GM12878 (cell line): Measurements from ENCODE around the gene ADGRD2. TPM values are rescaled to one million over a fixed set of nuclear protein-coding genes. Genes with fewer than 3 reads are reported as not detected.

Experiments
- polyA plus RNA-seq, 11 experiments: library from polyadenylated mRNA; depleted of rRNA in 4 of 11; unstranded in 6 of 11; stranded (reverse) in 5 of 11; fragments of >200 nt; fragmentation: Nextera tagmentation in 4 of 11; fragmentation: Illumina TruSeq in 1 of 11; extraction: Ambion mirVana in 4 of 11; extraction: Trizol in 1 of 11; gene quantifications; 1 replicate in 1 of 11; 2 replicates in 10 of 11; pipeline versions ENCODE4 v1.2.1 to v1.2.3, GENCODE V29; 2011 to 2016; ENCODE audit warnings: inconsistent platforms in 2 of 11, missing spikeins in 2 of 11, low read depth in 1 of 11
- total RNA-seq, 4 experiments: library from RNA; depleted of rRNA in 3 of 4; stranded (reverse); fragments of >200 nt in 3 of 4; fragmentation: Illumina TruSeq in 1 of 4; extraction: Trizol in 1 of 4; gene quantifications; 2 replicates each; pipeline versions ENCODE4 v1.2.1 to v1.2.3, GENCODE V29; 2013 to 2021

The ADGRD2 gene
- total and polyA plus RNA-seq, 10 of the 15 experiments (the other 5 are each of a cell fraction or from before 2014, with no cell fraction given): not detected

Other genes with a start within 250 kb of the ADGRD2 start
- 50.0 and 58.0 TPM in 2 replicates for gene NEK6, start 192.5 kb upstream of the ADGRD2 start, total RNA-seq (2014; rRNA removed)
- gene NEK6, start 192.5 kb upstream of the ADGRD2 start, total RNA-seq (2014; rRNA removed; fragmentation: Illumina TruSeq; extraction: Trizol): 51.8 and 53.8 TPM in 2 replicates
- 136 and 142 TPM in 2 replicates for gene NEK6, start 192.5 kb upstream of the ADGRD2 start, total RNA-seq (2021)
- 131 and 161 TPM in 2 replicates for gene NEK6, start 192.5 kb upstream of the ADGRD2 start, polyA plus RNA-seq (2011; rRNA removed)
- gene NEK6, start 192.5 kb upstream of the ADGRD2 start, polyA plus RNA-seq (2014; fragmentation: Illumina TruSeq; extraction: Trizol): 68.6 and 87.1 TPM in 2 replicates
- 10 to 100 TPM; 31.3 to 33.2 TPM for gene NEK6, start 192.5 kb upstream of the ADGRD2 start, polyA plus RNA-seq (2014; fragmentation: Nextera tagmentation; extraction: Ambion mirVana)
- 91.3 and 96.0 TPM in 2 replicates for gene NEK6, start 192.5 kb upstream of the ADGRD2 start, polyA plus RNA-seq (2014; rRNA removed)
- 100 to 1,000 TPM in 1 of 2 experiments, 10 to 100 TPM in 1; 97.0 to 104 TPM for gene NEK6, start 192.5 kb upstream of the ADGRD2 start, polyA plus RNA-seq (2016; fragmentation: Nextera tagmentation; extraction: Ambion mirVana)
- gene PSMB7, start 35.0 kb upstream of the ADGRD2 start, total RNA-seq (2014; rRNA removed): 201 and 216 TPM in 2 replicates
- 199 and 206 TPM in 2 replicates for gene PSMB7, start 35.0 kb upstream of the ADGRD2 start, total RNA-seq (2014; rRNA removed; fragmentation: Illumina TruSeq; extraction: Trizol)
- 172 and 174 TPM in 2 replicates for gene PSMB7, start 35.0 kb upstream of the ADGRD2 start, total RNA-seq (2021)
- gene PSMB7, start 35.0 kb upstream of the ADGRD2 start, polyA plus RNA-seq (2011; rRNA removed): 305 and 346 TPM in 2 replicates
- gene PSMB7, start 35.0 kb upstream of the ADGRD2 start, polyA plus RNA-seq (2014; fragmentation: Illumina TruSeq; extraction: Trizol): 215 and 249 TPM in 2 replicates
- gene PSMB7, start 35.0 kb upstream of the ADGRD2 start, polyA plus RNA-seq (2014; fragmentation: Nextera tagmentation; extraction: Ambion mirVana): 100 to 1,000 TPM; 441 to 564 TPM
- 230 and 233 TPM in 2 replicates for gene PSMB7, start 35.0 kb upstream of the ADGRD2 start, polyA plus RNA-seq (2014; rRNA removed)
- 100 to 1,000 TPM; 303 to 315 TPM for gene PSMB7, start 35.0 kb upstream of the ADGRD2 start, polyA plus RNA-seq (2016; fragmentation: Nextera tagmentation; extraction: Ambion mirVana)
- 0.06 and 0.11 TPM in 2 replicates for gene NR5A1, start 56.9 kb downstream of the ADGRD2 start, total RNA-seq (2014; rRNA removed)
- 0.09 TPM in 1 of 2 replicates, not detected in the other for gene NR5A1, start 56.9 kb downstream of the ADGRD2 start, total RNA-seq (2014; rRNA removed; fragmentation: Illumina TruSeq; extraction: Trizol)
- gene NR5A1, start 56.9 kb downstream of the ADGRD2 start, total RNA-seq (2021): 0.18 and 0.27 TPM in 2 replicates
- 0.17 and 0.24 TPM in 2 replicates for gene NR5A1, start 56.9 kb downstream of the ADGRD2 start, polyA plus RNA-seq (2011; rRNA removed)
- gene NR5A1, start 56.9 kb downstream of the ADGRD2 start, polyA plus RNA-seq (2014; fragmentation: Illumina TruSeq; extraction: Trizol): not detected in 2 replicates
- not detected for gene NR5A1, start 56.9 kb downstream of the ADGRD2 start, polyA plus RNA-seq (2014; fragmentation: Nextera tagmentation; extraction: Ambion mirVana)
- 0.03 and 0.08 TPM in 2 replicates for gene NR5A1, start 56.9 kb downstream of the ADGRD2 start, polyA plus RNA-seq (2014; rRNA removed)
- gene NR5A1, start 56.9 kb downstream of the ADGRD2 start, polyA plus RNA-seq (2016; fragmentation: Nextera tagmentation; extraction: Ambion mirVana): under 1 TPM in 1 of 2 experiments, not detected in 1; 0.07 TPM